Endothelial cell of umbilical vein (primary cell): ENCODE measurements around the gene ZDHHC24.

ENCODE experiments used
- CTCF ChIP-seq, 2 donors: IDR thresholded peaks; 1 replicate in 1 of 2; 2 replicates in 1 of 2; pipeline ENCODE4 v1.5.1; 2011; ENCODE audit warnings: low read length in 2 of 2, mild to moderate bottlenecking in 2 of 2, moderate library complexity in 2 of 2, control low read depth in 1 of 2, inconsistent platforms in 1 of 2, low read depth in 1 of 2; ENCODE audit not compliant: insufficient read depth in 1 of 2; ENCODE audit errors: extremely low read depth in 1 of 2
- EZH2 ChIP-seq: IDR thresholded peaks from 2 replicates; pipeline ENCODE4 v1.6.1; 2012; ENCODE audit warnings: borderline replicate concordance, low read depth, mild to moderate bottlenecking, moderate library complexity, low read length, inconsistent platforms; ENCODE audit not compliant: severe bottlenecking
- FOS ChIP-seq: IDR thresholded peaks from 2 replicates; pipeline ENCODE4 v1.6.1; 2011; ENCODE audit warnings: mild to moderate bottlenecking, low read length, moderate library complexity, borderline replicate concordance; ENCODE audit not compliant: insufficient read depth
- GATA2 ChIP-seq: IDR thresholded peaks from 2 replicates; pipeline ENCODE4 v1.7.0; 2011; ENCODE audit warnings: low read depth, mild to moderate bottlenecking, moderate library complexity, mixed read lengths, low read length; ENCODE audit not compliant: insufficient read length, insufficient read depth
- JUN ChIP-seq: IDR thresholded peaks from 2 replicates; pipeline ENCODE4 v1.6.1; 2011; ENCODE audit warnings: borderline replicate concordance, low read depth; ENCODE audit not compliant: insufficient read length, insufficient read depth
- MAX ChIP-seq: IDR thresholded peaks from 2 replicates; pipeline ENCODE4 v1.6.1; 2011; ENCODE audit not compliant: insufficient read depth, insufficient read length
- MYC ChIP-seq: IDR thresholded peaks from one replicate; pipeline ENCODE4 v1.6.1; 2011; ENCODE audit warnings: mild to moderate bottlenecking, low read depth, low read length
- POLR2A ChIP-seq: IDR thresholded peaks from 2 replicates; pipeline ENCODE4 v1.6.1; 2012; ENCODE audit warnings: low read depth, mild to moderate bottlenecking, control low read depth, low read length
- POLR2AphosphoS5 ChIP-seq: IDR thresholded peaks from 2 replicates; pipeline ENCODE4 v1.6.1; 2012; ENCODE audit warnings: low read depth, mild to moderate bottlenecking, control low read depth, low read length, moderate library complexity; ENCODE audit not compliant: insufficient read depth

DNA sequence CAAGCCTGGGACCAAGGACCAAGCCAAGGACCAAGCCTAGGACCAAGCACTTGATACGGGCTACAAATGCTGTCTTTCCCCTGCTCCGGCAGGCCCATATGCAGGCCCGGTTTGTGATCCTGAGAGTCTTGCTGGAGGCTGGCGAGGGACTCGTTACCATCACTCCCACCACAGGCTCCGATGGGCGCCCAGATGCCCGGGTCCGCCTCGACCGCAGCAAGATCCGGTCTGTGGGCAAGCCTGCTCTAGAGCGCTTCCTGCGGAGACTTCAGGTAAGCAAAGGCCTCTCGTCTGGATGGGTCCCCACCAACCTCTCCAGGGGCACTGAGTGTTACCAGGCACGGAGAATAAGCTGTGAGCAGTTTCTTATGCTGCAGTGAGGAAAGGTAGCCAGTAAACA lies 48.6 kb downstream of the ZDHHC24 start:
- TF ChIP-seq CTCF (IDR thresholded peaks at IDR 0.05; ENCODE audit: extremely low read depth in 1 of 2, insufficient read depth in 1 of 2, low read depth in 1 of 2, low read length in 2 of 2) (no peak), MYC (no peak), POLR2A (no peak), EZH2 (no peak), POLR2AphosphoS5 (no peak), MAX (no peak), FOS (no peak), GATA2 (no peak), JUN (no peak)
